Measurements from ENCODE around the gene CAB39.

DNA sequence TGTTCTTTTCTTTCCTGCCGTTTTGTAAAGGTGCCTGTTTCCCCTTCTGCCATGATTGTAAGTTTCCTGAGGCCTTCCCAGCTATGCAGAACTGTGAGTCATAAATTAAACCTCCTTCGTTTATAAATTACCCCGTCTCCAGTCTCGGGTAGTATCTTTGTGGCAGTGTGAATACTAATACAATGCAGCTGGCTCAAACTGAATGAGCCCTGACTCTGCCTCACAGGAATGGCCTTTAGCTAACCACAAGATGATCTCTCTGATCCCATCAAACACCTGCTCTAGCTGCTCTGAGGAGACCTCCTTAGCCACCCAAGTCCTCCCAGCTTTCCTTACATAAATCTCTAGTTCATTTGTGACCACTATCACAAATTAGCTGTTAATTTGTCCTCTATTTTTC, 41.5 kb upstream of the CAB39 start:
- TF ChIP-seq POLR2AphosphoS5 (IDR thresholded peaks at IDR 0.05) = no peak
- TF ChIP-seq, protein P1, sequence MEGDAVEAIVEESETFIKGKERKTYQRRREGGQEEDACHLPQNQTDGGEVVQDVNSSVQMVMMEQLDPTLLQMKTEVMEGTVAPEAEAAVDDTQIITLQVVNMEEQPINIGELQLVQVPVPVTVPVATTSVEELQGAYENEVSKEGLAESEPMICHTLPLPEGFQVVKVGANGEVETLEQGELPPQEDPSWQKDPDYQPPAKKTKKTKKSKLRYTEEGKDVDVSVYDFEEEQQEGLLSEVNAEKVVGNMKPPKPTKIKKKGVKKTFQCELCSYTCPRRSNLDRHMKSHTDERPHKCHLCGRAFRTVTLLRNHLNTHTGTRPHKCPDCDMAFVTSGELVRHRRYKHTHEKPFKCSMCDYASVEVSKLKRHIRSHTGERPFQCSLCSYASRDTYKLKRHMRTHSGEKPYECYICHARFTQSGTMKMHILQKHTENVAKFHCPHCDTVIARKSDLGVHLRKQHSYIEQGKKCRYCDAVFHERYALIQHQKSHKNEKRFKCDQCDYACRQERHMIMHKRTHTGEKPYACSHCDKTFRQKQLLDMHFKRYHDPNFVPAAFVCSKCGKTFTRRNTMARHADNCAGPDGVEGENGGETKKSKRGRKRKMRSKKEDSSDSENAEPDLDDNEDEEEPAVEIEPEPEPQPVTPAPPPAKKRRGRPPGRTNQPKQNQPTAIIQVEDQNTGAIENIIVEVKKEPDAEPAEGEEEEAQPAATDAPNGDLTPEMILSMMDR (IDR thresholded peaks at IDR 0.05; ENCODE audit: poor library complexity, severe bottlenecking) = no peak

All from neural cell (in vitro differentiated cells).